Prostate gland (tissue), 2 donors: ENCODE measurements around the gene CD40.

Experiments
- CTCF ChIP-seq, 4 experiments: fragments of 200-600 bp in 2 of 4; fragments of 450-650 bp in 2 of 4; sonication (generic) in 2 of 4; IDR thresholded peaks; 1 replicate in 3 of 4; 2 replicates in 1 of 4; pipeline ENCODE4 v1.5.1; 2016 to 2019; ENCODE audit warnings: antibody characterized with exemption in 4 of 4, mild to moderate bottlenecking in 2 of 4, moderate library complexity in 2 of 4
- POLR2A ChIP-seq: fragments of 450-650 bp; IDR thresholded peaks from one replicate; pipeline ENCODE4 v1.6.1; 2016; ENCODE audit warnings: antibody characterized with exemption, mild to moderate bottlenecking
- POLR2AphosphoS5 ChIP-seq: sonication (generic); formaldehyde crosslinking; IDR thresholded peaks from one replicate; pipeline ENCODE4 v1.6.1; 2017; ENCODE audit warnings: antibody characterized with exemption

- TF ChIP-seq CTCF (IDR thresholded peaks at IDR 0.05) = no peak
- no peak for TF ChIP-seq POLR2A
- TF ChIP-seq POLR2AphosphoS5 = no peak
These were observed 39.2 kb upstream of the CD40 start for GRCh38 chr20:46078954-46079353.
